Measurements from ENCODE around the gene HSPA1B. TPM values are rescaled to one million over a fixed set of nuclear protein-coding genes. Genes with fewer than 3 reads are reported as not detected.

The HSPA1B gene
- total and polyA plus RNA-seq, 8 donors, result 35.9 to 165 (median 77.4) TPM

DNA sequence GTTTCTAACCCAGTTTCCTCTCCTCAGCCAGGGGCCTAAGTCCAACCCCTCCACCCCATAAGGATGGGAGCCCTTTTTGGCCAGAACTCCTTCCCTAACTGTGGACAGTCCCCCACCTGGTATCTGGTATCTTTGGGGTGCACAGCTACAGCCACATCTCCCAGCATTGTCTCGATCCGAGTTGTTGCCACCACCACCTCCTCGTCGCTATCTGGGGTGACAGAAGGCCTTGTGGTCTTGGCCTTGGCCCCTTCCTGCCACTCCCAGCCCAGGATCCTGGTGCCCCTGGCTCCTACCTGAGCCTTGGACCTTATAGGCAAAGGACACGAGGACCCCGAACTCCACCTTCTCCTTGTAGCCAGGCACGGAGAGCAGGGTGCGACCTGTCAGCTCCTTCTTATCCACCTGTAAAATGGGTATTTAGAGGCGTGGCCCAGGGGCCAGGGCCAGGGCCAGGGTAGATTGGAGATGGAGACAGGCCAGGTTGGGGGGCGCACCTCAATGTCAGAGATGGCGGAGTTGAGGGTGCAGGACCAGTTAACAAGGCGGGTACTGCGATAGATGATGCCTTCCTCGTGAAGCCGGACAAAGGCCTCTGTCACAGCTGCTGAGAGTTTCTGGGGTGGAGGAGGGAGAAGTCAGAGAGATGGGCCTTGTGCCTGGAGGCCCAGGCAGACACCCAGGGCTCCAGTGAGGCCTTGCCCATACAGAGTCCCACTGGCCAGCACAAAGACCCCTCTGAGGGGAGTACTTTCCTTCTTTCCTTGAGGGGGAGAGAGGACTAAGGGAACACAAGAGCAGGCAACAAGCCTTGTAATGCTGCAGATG, 43.2 kb upstream of the HSPA1B start:
- intact Hi-C loops (cut with DNase I; ENCODE audit: low total_unique reads), result no loop called here
- H3K4me3 ChIP-seq, result no peak overlapping the region
- no peak overlapping the region for H3K27ac ChIP-seq
- no peak for DNase-seq
- peaks cover 62 to 92% (median 85%) of the 10 kb centered on the region in 4 donors for H3K36me3 ChIP-seq
- H3K27me3 ChIP-seq, result no peaks in the 10 kb centered on the region
- WGBS, 5 donors, result 91 to 97% (median 95%) methylated on average over 15 of the region's 15 CpGs
- H3K4me1 ChIP-seq, result no peaks in the 10 kb centered on the region
- H3K9me3 ChIP-seq, result no peaks in the 10 kb centered on the region
- TF ChIP-seq POLR2AphosphoS5 (IDR thresholded peaks at IDR 0.05) (no peak), EP300 (IDR thresholded peaks at IDR 0.05) (no peak), POLR2A (IDR thresholded peaks at IDR 0.05) (no peak)
- TF ChIP-seq, protein P1, sequence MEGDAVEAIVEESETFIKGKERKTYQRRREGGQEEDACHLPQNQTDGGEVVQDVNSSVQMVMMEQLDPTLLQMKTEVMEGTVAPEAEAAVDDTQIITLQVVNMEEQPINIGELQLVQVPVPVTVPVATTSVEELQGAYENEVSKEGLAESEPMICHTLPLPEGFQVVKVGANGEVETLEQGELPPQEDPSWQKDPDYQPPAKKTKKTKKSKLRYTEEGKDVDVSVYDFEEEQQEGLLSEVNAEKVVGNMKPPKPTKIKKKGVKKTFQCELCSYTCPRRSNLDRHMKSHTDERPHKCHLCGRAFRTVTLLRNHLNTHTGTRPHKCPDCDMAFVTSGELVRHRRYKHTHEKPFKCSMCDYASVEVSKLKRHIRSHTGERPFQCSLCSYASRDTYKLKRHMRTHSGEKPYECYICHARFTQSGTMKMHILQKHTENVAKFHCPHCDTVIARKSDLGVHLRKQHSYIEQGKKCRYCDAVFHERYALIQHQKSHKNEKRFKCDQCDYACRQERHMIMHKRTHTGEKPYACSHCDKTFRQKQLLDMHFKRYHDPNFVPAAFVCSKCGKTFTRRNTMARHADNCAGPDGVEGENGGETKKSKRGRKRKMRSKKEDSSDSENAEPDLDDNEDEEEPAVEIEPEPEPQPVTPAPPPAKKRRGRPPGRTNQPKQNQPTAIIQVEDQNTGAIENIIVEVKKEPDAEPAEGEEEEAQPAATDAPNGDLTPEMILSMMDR (IDR thresholded peaks at IDR 0.05), result no peak

DNA sequence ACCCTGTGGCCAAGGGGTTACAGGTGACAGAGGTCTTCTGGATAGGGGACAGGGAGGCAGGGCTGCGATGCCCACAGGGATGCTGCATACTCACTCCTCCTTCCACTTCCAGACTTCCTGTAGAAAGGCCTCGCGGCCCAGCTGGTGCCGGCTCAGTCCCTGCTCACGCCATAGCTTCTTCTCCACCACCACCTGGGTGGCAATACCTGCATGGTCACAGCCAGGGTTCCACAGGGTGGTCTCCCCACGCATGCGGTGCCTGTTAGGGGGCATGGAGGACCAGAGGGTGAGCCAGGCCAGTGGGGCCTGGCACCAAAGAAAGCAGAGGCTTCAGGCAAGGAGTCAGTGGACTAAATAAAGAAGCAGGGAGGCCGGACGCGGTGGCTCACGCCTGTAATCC, 42.1 kb upstream of the HSPA1B start:
- Histone ChIP-seq H3K9me3 (no peaks in the 10 kb centered on the region), H3K4me3 (no peak overlapping the region), H3K27ac (no peak overlapping the region), H3K36me3 (peaks cover 50 to 86% (median 77%) of the 10 kb centered on the region in 4 donors), H3K4me1 (no peaks in the 10 kb centered on the region), H3K27me3 (no peaks in the 10 kb centered on the region)
- DNase-seq, result no peak
- no peak for TF ChIP-seq EP300 (IDR thresholded peaks at IDR 0.05)
- no peak for TF ChIP-seq POLR2AphosphoS5 (IDR thresholded peaks at IDR 0.05)
- TF ChIP-seq POLR2A (IDR thresholded peaks at IDR 0.05), result no peak
- TF ChIP-seq, protein P1 (IDR thresholded peaks at IDR 0.05), result no peak
- intact Hi-C loops (cut with DNase I; ENCODE audit: low total_unique reads), result no loop called here
- WGBS, 5 donors, result 91 to 98% (median 96%) methylated on average over 11 of the region's 11 CpGs

DNA sequence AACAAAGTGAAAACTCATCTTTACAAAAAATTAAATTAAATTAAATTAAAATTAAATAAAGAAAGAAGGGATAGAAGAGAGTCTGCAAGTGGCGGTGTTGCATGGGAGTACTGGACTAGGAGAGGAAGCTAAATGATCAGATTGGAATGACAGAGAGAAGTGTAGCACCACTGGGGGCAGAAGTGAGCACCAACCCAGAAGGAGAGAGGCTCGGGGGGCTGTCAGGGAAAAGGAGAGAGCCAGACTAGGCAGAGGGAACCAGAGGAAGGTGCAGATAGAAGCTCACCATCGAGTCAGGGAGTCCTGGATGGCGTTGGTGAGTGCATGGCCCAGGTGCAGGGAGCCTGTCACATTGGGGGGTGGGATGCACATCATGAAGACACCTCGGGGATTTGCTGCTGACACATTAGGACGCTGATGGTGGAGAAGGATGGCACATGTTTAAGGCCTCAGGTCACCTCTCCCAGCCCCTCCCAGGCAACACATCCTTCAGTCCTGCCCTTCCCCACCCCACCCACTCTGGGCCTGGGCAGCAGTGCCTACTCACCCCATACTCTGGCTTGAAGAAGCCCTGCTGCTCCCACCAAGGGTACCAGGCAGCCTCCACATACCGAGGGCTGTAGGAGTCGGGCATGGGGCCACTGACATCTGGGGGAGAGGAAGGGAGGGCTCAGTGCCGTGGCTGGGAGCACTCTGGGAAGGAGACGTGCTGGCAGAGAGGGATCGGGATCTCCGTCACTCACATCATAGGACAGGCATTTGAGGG, 36.0 kb upstream of the HSPA1B start:
- H3K27me3 ChIP-seq, result no peaks in the 10 kb centered on the region
- WGBS, 5 donors, result 63 to 76% (median 66%) methylated on average over 12 of the region's 12 CpGs
- TF ChIP-seq, protein P1 (IDR thresholded peaks at IDR 0.05), result peak in 5 of 7 experiments; percentile 38 to 51 (median 44)
- TF ChIP-seq POLR2AphosphoS5 (IDR thresholded peaks at IDR 0.05), result no peak
- no peaks in the 10 kb centered on the region for H3K9me3 ChIP-seq
- intact Hi-C loops (cut with DNase I; ENCODE audit: low total_unique reads), result no loop called here
- peak overlapping the region in 3 of 5 donors; percentile 12 to 18 (median 18) for H3K27ac ChIP-seq
- H3K4me3 ChIP-seq, result no peak overlapping the region
- H3K36me3 ChIP-seq, result peaks cover 11 to 54% (median 42%) of the 10 kb centered on the region in 4 donors
- peak; percentile 44 to 84 for DNase-seq
- H3K4me1 ChIP-seq, result peaks cover 12 to 40% (median 30%) of the 10 kb centered on the region in 4 donors

DNA sequence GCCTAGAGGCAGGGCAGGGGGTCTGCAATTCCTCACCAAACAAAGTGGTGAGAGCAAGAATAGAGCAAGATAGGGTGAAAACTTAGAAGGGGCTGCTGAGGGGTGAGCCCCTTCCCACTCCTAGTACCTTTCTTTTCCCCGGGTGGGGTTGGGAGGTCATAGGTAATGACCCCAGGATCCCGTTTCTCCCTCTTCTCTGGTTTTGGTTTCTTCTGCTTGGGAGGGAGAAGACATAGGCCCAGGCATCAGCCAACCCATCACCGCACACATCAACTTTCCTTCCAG, 35.5 kb upstream of the HSPA1B start:
- peak overlapping the region in 2 of 5 donors; percentile 24 to 100 for H3K27ac ChIP-seq
- H3K9me3 ChIP-seq, result no peaks in the 10 kb centered on the region
- peaks cover 11 to 52% (median 43%) of the 10 kb centered on the region in 4 donors for H3K36me3 ChIP-seq
- intact Hi-C loops (cut with DNase I; ENCODE audit: low total_unique reads), result no loop called here
- no peak for TF ChIP-seq POLR2A (IDR thresholded peaks at IDR 0.05)
- WGBS, 5 donors, result 67 to 95% (median 69%) methylated on average over 3 of the region's 3 CpGs
- no peak for DNase-seq
- H3K4me1 ChIP-seq, result peaks cover 12 to 41% (median 30%) of the 10 kb centered on the region in 4 donors
- H3K27me3 ChIP-seq, result no peaks in the 10 kb centered on the region
- no peak overlapping the region for H3K4me3 ChIP-seq
